GM23248 (cell line): Measurements from ENCODE around the gene ENAH.

Source experiments
- EZH2 ChIP-seq: fragments of 200-600 bp; sonication (generic); IDR thresholded peaks from 2 replicates; pipeline ENCODE4 v1.6.1; 2018; ENCODE audit warnings: antibody characterized with exemption, mild to moderate bottlenecking; ENCODE audit not compliant: insufficient read depth, poor library complexity, severe bottlenecking
- EZH2phosphoT487 ChIP-seq: fragments of 200-600 bp; sonication (generic); IDR thresholded peaks from 2 replicates; pipeline ENCODE4 v1.6.1; 2018; ENCODE audit warnings: antibody characterized with exemption, moderate library complexity, mild to moderate bottlenecking, low read depth; ENCODE audit not compliant: insufficient read depth

GRCh38 chr1:225462714-225463574 lies 190.0 kb downstream of the ENAH start:
- TF ChIP-seq EZH2 (no peak), EZH2phosphoT487 (no peak)
